T-cell (primary cell): Measurements from ENCODE around the gene SLC7A7. TPM values are rescaled to one million over a fixed set of nuclear protein-coding genes. Genes with fewer than 3 reads are reported as not detected.
"Not testable (repeated sequence)": the region's sequence is repeated elsewhere in the genome, so short reads cannot be mapped to it uniquely, and the experiment has no call there.

Source experiments
- ATAC-seq, 4 experiments: fragments of 200-7000 bp in 3 of 4; fragments of 150-1000 bp in 1 of 4; cut with Tn5 transposase; replicated peaks in 1 of 4; 1 replicate in 3 of 4; 2 replicates in 1 of 4; pipeline ENCODE4 v1.10.0; 2021; ENCODE audit warnings: moderate library complexity in 3 of 4, mild to moderate bottlenecking in 2 of 4, moderate number of reproducible peaks in 1 of 4
- CTCF ChIA-PET, 2 donors: fragments of 300-600 bp; sonication (Branson Sonifier 250); formaldehyde crosslinking; loops; one replicate each; lab custom pipeline; 2022; ENCODE audit warnings: antibody characterized with exemption in 2 of 2; lab: Charles Lee
- POLR2A ChIA-PET, 2 donors: fragments of 300-600 bp; sonication (Branson Sonifier 250); formaldehyde crosslinking; loops; one replicate each; lab custom pipeline; 2022; ENCODE audit warnings: antibody characterized with exemption in 2 of 2; lab: Charles Lee
- DNase-seq, 35 experiments: peaks; one replicate each; pipeline versions ENCODE4 v3.0.0 to v3.0.0-alpha.2; 2013 to 2023
- H3K27ac ChIP-seq: one replicate; pipeline ENCODE4 v1.5.1; 2013; ENCODE audit warnings: low read length
- H3K27me3 ChIP-seq, 2 experiments: replicated peaks in 1 of 2; 1 replicate in 1 of 2; 2 replicates in 1 of 2; pipeline versions ENCODE4 v1.6.1 to v1.7.0; 2013; ENCODE audit warnings: low read length in 1 of 2, mixed read lengths in 1 of 2; ENCODE audit not compliant: control insufficient read depth in 2 of 2, insufficient read depth in 2 of 2; ENCODE audit errors: extremely low read depth in 1 of 2
- H3K36me3 ChIP-seq, 2 donors: 1 replicate in 1 of 2; 2 replicates in 1 of 2; pipeline versions ENCODE4 v1.6.1 to v1.7.0; 2013; ENCODE audit warnings: low read length in 1 of 2; ENCODE audit not compliant: control insufficient read depth in 2 of 2, insufficient read depth in 1 of 2; ENCODE audit errors: extremely low read depth in 1 of 2
- H3K4me1 ChIP-seq, 2 experiments: 1 replicate in 1 of 2; 2 replicates in 1 of 2; pipeline versions ENCODE4 v1.6.1 to v1.7.0; 2013; ENCODE audit warnings: low read length in 2 of 2, mixed read lengths in 1 of 2; ENCODE audit not compliant: insufficient read depth in 2 of 2, control insufficient read depth in 1 of 2; ENCODE audit errors: extremely low read depth in 1 of 2
- H3K4me3 ChIP-seq, 2 donors: 1 replicate in 1 of 2; 2 replicates in 1 of 2; pipeline versions ENCODE4 v1.5.1 to v1.7.0; 2013; ENCODE audit warnings: mild to moderate bottlenecking in 2 of 2, low read length in 1 of 2, moderate library complexity in 1 of 2; ENCODE audit not compliant: control insufficient read depth in 1 of 2; ENCODE audit errors: extremely low read depth in 1 of 2
- H3K9me3 ChIP-seq: 2 replicates; pipeline ENCODE4 v1.7.0; 2013
- H3K27ac Mint-ChIP-seq, 2 donors: one replicate each; pipeline ENCODE4 v1.8.0; 2020 to 2021; ENCODE audit warnings: mild to moderate bottlenecking in 2 of 2, mixed read lengths in 2 of 2
- H3K27me3 Mint-ChIP-seq, 2 donors: one replicate each; pipeline ENCODE4 v1.8.0; 2021 to 2022; ENCODE audit warnings: mixed read lengths in 2 of 2
- H3K36me3 Mint-ChIP-seq: one replicate; pipeline ENCODE4 v1.8.0; 2021; ENCODE audit warnings: mixed read lengths
- H3K4me1 Mint-ChIP-seq, 3 donors: one replicate each; pipeline ENCODE4 v1.8.0; 2020 to 2022; ENCODE audit warnings: mixed read lengths in 3 of 3, mild to moderate bottlenecking in 1 of 3
- H3K4me3 Mint-ChIP-seq, 3 donors: one replicate each; pipeline ENCODE4 v1.8.0; 2020 to 2022; ENCODE audit warnings: mild to moderate bottlenecking in 3 of 3, mixed read lengths in 3 of 3, moderate library complexity in 3 of 3
- H3K9me3 Mint-ChIP-seq, 3 donors: one replicate each; pipeline ENCODE4 v1.8.0; 2020 to 2022; ENCODE audit warnings: mixed read lengths in 3 of 3
- WGBS: methylation state at CpG from one replicate; pipeline ENCODE4 v1.1.5; 2013; ENCODE audit warnings: missing lambda C conversion rate; ENCODE audit not compliant: insufficient coverage; 5-methylcytosine and 5-hydroxymethylcytosine counted together
- total RNA-seq, 35 experiments: library from RNA in 6 of 35; stranded (reverse) in 6 of 35; fragments of 120-200 nt in 1 of 35; gene quantifications; one replicate each; pipeline versions ENCODE4 v1.2.1 to v1.2.4 and lab custom pipeline; 2013 to 2026

Gene SLC7A7
- total RNA-seq: 1 to 10 TPM in 2 of 5 donors, under 1 TPM in 2, not detected in 1; 0.75 to 1.8 (median 0.98) TPM
- total RNA-seq (2013): 1.9 TPM
- total RNA-seq (lab: John Stamatoyannopoulos, UW): 0.06 to 11.6 (median 0.21) reads per million in 29 experiments

DNA sequence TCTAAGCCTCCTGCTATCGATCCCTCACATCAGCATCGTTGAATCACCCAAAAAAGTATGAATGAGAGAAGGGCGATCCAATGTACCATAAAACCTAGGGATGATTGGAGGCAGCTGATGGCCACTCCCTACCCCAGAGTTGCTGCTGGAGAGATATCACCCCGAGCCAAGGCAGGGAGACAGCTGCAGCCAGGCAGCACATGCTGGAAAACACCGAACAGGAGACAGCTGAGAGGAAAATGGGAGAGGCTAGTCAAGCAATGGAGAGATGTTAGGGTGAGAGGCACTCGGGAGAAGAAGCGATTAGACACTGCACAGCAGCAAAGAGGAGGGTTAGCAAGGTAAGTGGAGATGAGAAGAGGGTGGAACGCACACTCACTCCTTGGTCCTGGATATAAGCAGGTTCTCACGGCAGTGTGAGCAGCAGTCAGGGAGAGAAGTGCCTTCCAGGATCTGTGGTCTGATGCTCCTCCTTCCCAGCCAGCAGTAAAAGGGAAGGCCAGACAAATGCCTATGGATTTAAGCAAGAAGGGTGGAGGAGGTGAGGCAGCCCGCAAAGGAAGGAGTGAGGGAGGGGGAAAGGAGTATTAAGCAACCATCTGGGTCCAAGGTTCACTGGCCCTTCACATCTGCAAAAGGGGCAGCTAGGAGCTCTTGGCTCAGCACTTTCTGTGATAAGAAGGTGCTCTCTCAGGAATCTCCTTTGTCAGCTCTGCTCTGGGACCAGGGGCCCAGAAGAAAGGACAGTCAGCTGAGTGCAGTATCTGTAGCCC, at the start of gene SLC7A7:
Gene SLC7A7 (minus strand): TSS at position 495 of the 773 bp plus-strand sequence. CDS start 2,037 bp downstream, outside the sequence.
- DNase-seq (no peak), ATAC-seq (peak in 3 of 4 experiments; percentile 16 to 17 (median 16))
- H3K36me3 ChIP-seq: no peaks in the 10 kb centered on the region
- ChIA-PET CTCF (interaction anchor here in 1 of 2 donors (1.1 kb wide), 1 partner anchor 40 kb away, joined by 3 read pairs; no protein-coding TSS in a partner anchor), POLR2A (interaction anchor here in 1 of 2 donors (0.5 kb wide), 1 partner anchor 57 kb away, joined by 6 read pairs; no protein-coding TSS in a partner anchor)
- peaks cover 4 to 10% of the 10 kb centered on the region in 2 experiments for H3K4me1 ChIP-seq
- 79% methylated on average over 5 of the region's 10 CpGs for WGBS
- Mint-ChIP-seq H3K4me3 (no peak within 1 kb of the TSS), H3K27ac (peak within 1 kb of the TSS; percentile 37 to 65), H3K36me3 (no peaks in the 10 kb centered on the region), H3K4me1 (peaks cover 11 to 21% (median 15%) of the 10 kb centered on the region in 3 donors), H3K9me3 (no peaks in the 10 kb centered on the region), H3K27me3 (peaks cover 0 to 8% of the 10 kb centered on the region in 2 donors)
- H3K27me3 ChIP-seq: peaks cover 0 to 8% of the 10 kb centered on the region in 2 experiments
- no peak within 1 kb of the TSS for H3K27ac ChIP-seq
- H3K4me3 ChIP-seq: no peak within 1 kb of the TSS
- H3K9me3 ChIP-seq: no peaks in the 10 kb centered on the region

- H3K9me3 ChIP-seq: no peaks in the 10 kb centered on the region
- H3K27me3 Mint-ChIP-seq: no peaks in the 10 kb centered on the region
- no CpG with 5 or more reads among the region's 4 CpGs for WGBS
- H3K4me3 ChIP-seq: no peak overlapping the region
- H3K27ac Mint-ChIP-seq: peak overlapping the region in 1 of 2 donors; percentile 55
- ChIA-PET POLR2A (interaction anchor here in 1 of 2 donors (0.6 kb wide), 1 partner anchor 960 kb away, joined by 3 read pairs; no protein-coding TSS in a partner anchor), CTCF (no interaction called here)
- H3K4me1 Mint-ChIP-seq: peaks cover 9 to 23% (median 15%) of the 10 kb centered on the region in 3 donors
- no peaks in the 10 kb centered on the region for H3K9me3 Mint-ChIP-seq
- H3K27ac ChIP-seq: no peak overlapping the region
- H3K4me1 ChIP-seq: peaks cover 0 to 9% of the 10 kb centered on the region in 2 experiments
- no peaks in the 10 kb centered on the region for H3K36me3 ChIP-seq
- ATAC-seq (no peak), DNase-seq (no peak)
- peaks cover 4% of the 10 kb centered on the region for H3K36me3 Mint-ChIP-seq
- H3K4me3 Mint-ChIP-seq: no peak overlapping the region
- H3K27me3 ChIP-seq: peaks cover 0 to 15% of the 10 kb centered on the region in 2 experiments
Observed at GRCh38 chr14:22864979-22865378, 49.7 kb upstream of the SLC7A7 start.

GRCh38 chr14:22861651-22862050, 46.4 kb upstream of the SLC7A7 start:
- H3K9me3 ChIP-seq: no peaks in the 10 kb centered on the region
- ChIA-PET POLR2A (interaction anchor here in 1 of 2 donors (1.0 kb wide), 1 partner anchor 10 kb away, joined by 5 read pairs; the partner anchor contains the start of gene LRP10), CTCF (interaction anchor here (0.5 to 1.3 kb wide), 4 partner anchors 11 to 598 kb away, joined by 3 to 6 read pairs (median 5); no protein-coding TSS in a partner anchor)
- H3K27ac Mint-ChIP-seq: no peak overlapping the region
- H3K9me3 Mint-ChIP-seq: no peaks in the 10 kb centered on the region
- peaks cover 18 to 33% (median 29%) of the 10 kb centered on the region in 3 donors for H3K4me1 Mint-ChIP-seq
- peaks cover 4% of the 10 kb centered on the region for H3K36me3 Mint-ChIP-seq
- H3K27me3 Mint-ChIP-seq: no peaks in the 10 kb centered on the region
- H3K36me3 ChIP-seq: no peaks in the 10 kb centered on the region
- H3K4me3 ChIP-seq: no peak overlapping the region
- H3K27me3 ChIP-seq: peaks cover 0 to 29% of the 10 kb centered on the region in 2 experiments
- H3K4me3 Mint-ChIP-seq: no peak overlapping the region
- ATAC-seq: no peak
- H3K4me1 ChIP-seq: peaks cover 10 to 19% of the 10 kb centered on the region in 2 experiments
- DNase-seq: no peak
- no peak overlapping the region for H3K27ac ChIP-seq

GRCh38 chr14:22860377-22860776, 45.1 kb upstream of the SLC7A7 start:
- 80% methylated on average over 1 of the region's 3 CpGs for WGBS
- not testable (repeated sequence) for H3K4me3 ChIP-seq, H3K9me3 ChIP-seq, H3K27ac Mint-ChIP-seq, H3K9me3 Mint-ChIP-seq, H3K27me3 Mint-ChIP-seq, H3K36me3 ChIP-seq, H3K36me3 Mint-ChIP-seq, ATAC-seq, DNase-seq, H3K4me3 Mint-ChIP-seq, H3K27ac ChIP-seq
- ChIA-PET POLR2A (interaction anchor here in 1 of 2 donors (1.0 kb wide), 1 partner anchor 11 kb away, joined by 5 read pairs; the partner anchor contains the start of gene LRP10), CTCF (interaction anchor here (0.6 to 1.4 kb wide), 5 partner anchors 38 to 926 kb away, joined by 3 to 10 read pairs (median 6); partner anchors contain the start of genes ACIN1 (in 1 of the 2) and C14orf119 (in 1 of the 2))
- peaks cover 0 to 31% of the 10 kb centered on the region in 2 experiments for H3K27me3 ChIP-seq
- H3K4me1 Mint-ChIP-seq: peaks cover 13 to 26% (median 25%) of the 10 kb centered on the region in 3 donors
- H3K4me1 ChIP-seq: peaks cover 10 to 19% of the 10 kb centered on the region in 2 experiments

- Mint-ChIP-seq H3K36me3 (no peaks in the 10 kb centered on the region), H3K27ac (no peak overlapping the region), H3K4me1 (peaks cover 11 to 34% (median 30%) of the 10 kb centered on the region in 3 donors), H3K9me3 (no peaks in the 10 kb centered on the region), H3K4me3 (no peak overlapping the region), H3K27me3 (peaks cover 0 to 4% of the 10 kb centered on the region in 2 donors)
- ATAC-seq: no peak
- POLR2A ChIA-PET: no interaction called here
- Histone ChIP-seq H3K27me3 (peaks cover 0 to 48% of the 10 kb centered on the region in 2 experiments), H3K27ac (no peak overlapping the region), H3K9me3 (no peaks in the 10 kb centered on the region), H3K4me3 (no peak overlapping the region), H3K4me1 (peaks cover 10 to 31% of the 10 kb centered on the region in 2 experiments), H3K36me3 (no peaks in the 10 kb centered on the region)
- DNase-seq: no peak
- CTCF ChIA-PET: interaction anchor here (0.9 to 1.9 kb wide), 2 partner anchors 22 to 33 kb away, joined by 8 to 20 read pairs; no protein-coding TSS in a partner anchor
- 100% methylated on average over 3 of the region's 5 CpGs for WGBS
Observed at GRCh38 chr14:22856428-22856827, 41.2 kb upstream of the SLC7A7 start.
